ENCODE data around the gene RAB20.

DNA sequence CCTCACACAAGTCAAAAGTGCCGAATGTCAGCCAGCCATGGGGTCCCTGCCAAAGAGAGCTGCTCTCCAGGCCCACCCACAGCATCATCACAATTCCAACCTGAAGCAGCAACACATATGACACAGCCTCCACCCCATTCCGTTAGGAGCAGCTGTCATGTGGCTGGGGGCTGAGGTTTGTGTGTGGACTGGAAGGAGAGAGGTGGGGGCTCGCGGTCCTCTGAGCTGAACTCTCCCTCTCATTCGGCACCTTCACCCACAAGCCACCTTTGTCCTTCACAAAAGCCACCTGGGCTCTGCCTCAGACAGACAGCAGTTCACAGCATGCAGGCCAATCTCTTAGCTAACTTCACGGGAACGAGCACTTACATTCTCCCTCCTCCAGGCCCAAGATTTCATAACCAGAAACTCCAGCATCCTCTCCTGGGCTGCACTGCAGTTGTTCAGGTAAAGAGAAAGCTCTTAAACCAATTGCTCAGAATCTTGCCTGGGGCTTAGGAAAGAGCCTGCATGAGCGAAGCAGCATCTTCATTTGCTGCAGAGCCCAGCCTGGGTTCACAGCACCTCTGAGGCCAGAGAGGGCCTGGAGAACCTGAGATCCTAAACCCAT is 7.2 kb downstream of the RAB20 start:
- TF ChIP-seq POLR2AphosphoS5 (IDR thresholded peaks at IDR 0.05): no peak
- TF ChIP-seq, protein P1, sequence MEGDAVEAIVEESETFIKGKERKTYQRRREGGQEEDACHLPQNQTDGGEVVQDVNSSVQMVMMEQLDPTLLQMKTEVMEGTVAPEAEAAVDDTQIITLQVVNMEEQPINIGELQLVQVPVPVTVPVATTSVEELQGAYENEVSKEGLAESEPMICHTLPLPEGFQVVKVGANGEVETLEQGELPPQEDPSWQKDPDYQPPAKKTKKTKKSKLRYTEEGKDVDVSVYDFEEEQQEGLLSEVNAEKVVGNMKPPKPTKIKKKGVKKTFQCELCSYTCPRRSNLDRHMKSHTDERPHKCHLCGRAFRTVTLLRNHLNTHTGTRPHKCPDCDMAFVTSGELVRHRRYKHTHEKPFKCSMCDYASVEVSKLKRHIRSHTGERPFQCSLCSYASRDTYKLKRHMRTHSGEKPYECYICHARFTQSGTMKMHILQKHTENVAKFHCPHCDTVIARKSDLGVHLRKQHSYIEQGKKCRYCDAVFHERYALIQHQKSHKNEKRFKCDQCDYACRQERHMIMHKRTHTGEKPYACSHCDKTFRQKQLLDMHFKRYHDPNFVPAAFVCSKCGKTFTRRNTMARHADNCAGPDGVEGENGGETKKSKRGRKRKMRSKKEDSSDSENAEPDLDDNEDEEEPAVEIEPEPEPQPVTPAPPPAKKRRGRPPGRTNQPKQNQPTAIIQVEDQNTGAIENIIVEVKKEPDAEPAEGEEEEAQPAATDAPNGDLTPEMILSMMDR (IDR thresholded peaks at IDR 0.05; ENCODE audit: poor library complexity, severe bottlenecking): no peak
